ENCODE measurements around the gene HOXB13. TPM values are rescaled to one million over a fixed set of nuclear protein-coding genes. Genes with fewer than 3 reads are reported as not detected.

Gene HOXB13
- total RNA-seq, 1 donor from 2014 or later = 5.4 TPM

DNA sequence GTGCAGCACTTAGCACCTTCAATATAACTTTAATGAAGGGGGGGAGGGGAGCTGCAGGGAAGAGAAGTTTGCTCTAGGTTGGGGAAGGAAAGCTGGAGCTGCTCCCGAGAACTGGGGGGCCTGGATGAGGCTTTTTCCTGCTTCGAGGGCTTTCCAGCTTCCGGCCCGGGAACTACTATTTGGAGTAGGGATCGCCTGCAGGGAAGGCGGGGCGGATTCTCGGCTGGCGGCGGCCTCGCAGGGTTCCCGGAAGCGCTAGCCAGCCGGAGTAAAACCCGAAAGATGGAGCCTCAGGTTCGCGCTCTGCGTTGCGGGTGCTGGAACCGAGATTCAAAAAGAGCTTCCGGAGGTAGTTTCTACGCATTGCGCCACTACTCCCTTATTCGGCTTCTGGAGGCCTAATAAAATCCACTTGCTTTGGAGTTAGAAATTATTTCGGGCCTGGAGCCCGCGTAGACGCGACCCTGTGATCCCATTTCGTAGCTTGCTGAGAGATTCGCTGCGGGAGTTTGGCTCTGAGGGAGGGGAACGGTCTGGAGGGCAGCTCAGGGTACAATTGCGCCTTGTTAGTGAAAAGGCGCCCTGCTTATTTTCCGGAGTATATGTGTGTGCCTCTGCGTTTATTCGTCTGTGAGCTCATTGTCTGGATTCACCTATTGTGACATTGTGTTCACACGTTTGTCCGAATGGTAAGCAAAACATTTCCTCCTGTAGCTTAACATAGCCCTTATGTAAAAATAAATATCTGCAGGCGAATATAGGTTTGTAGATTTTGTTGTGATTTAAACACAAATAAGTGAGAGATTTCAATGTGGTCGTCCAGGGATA, 4.9 kb downstream of the HOXB13 start:
- peak overlapping the region; percentile 12 to 21 for H3K4me3 ChIP-seq
- DNase-seq (ENCODE audit: extremely low spot score in 2 of 2) = no peak
- intact Hi-C loops (cut with DNase I) = loop anchor here (2.0 kb wide), 1 partner anchor 25 kb away; no protein-coding TSS in a partner anchor
- no peaks in the 10 kb centered on the region for H3K9me3 ChIP-seq
- peak overlapping the region; percentile 10 for H3K27ac ChIP-seq
- peaks cover 24% of the 10 kb centered on the region for H3K27me3 ChIP-seq
- no peak for TF ChIP-seq POLR2AphosphoS5 (IDR thresholded peaks at IDR 0.05; ENCODE audit: insufficient read depth in 1 of 2, low read depth in 1 of 2)
- TF ChIP-seq, protein P1, sequence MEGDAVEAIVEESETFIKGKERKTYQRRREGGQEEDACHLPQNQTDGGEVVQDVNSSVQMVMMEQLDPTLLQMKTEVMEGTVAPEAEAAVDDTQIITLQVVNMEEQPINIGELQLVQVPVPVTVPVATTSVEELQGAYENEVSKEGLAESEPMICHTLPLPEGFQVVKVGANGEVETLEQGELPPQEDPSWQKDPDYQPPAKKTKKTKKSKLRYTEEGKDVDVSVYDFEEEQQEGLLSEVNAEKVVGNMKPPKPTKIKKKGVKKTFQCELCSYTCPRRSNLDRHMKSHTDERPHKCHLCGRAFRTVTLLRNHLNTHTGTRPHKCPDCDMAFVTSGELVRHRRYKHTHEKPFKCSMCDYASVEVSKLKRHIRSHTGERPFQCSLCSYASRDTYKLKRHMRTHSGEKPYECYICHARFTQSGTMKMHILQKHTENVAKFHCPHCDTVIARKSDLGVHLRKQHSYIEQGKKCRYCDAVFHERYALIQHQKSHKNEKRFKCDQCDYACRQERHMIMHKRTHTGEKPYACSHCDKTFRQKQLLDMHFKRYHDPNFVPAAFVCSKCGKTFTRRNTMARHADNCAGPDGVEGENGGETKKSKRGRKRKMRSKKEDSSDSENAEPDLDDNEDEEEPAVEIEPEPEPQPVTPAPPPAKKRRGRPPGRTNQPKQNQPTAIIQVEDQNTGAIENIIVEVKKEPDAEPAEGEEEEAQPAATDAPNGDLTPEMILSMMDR (IDR thresholded peaks at IDR 0.05) = no peak
- TF ChIP-seq POLR2A (IDR thresholded peaks at IDR 0.05) = no peak
- H3K36me3 ChIP-seq = no peaks in the 10 kb centered on the region
- peaks cover 57% of the 10 kb centered on the region for H3K4me1 ChIP-seq

- intact Hi-C loops (cut with DNase I) = loop anchor here (1.0 to 2.0 kb wide), 2 partner anchors 26 to 76 kb away; no protein-coding TSS in a partner anchor
- no peak for TF ChIP-seq POLR2A (IDR thresholded peaks at IDR 0.05)
- TF ChIP-seq, protein P1 (IDR thresholded peaks at IDR 0.05) = no peak
- TF ChIP-seq POLR2AphosphoS5 (IDR thresholded peaks at IDR 0.05; ENCODE audit: insufficient read depth in 1 of 2, low read depth in 1 of 2) = no peak
- Histone ChIP-seq H3K27ac (peak within 1 kb of the TSS; percentile 10), H3K9me3 (no peaks in the 10 kb centered on the region), H3K4me1 (peaks cover 50% of the 10 kb centered on the region), H3K4me3 (peak within 1 kb of the TSS; percentile 12 to 21), H3K27me3 (peaks cover 18% of the 10 kb centered on the region), H3K36me3 (no peaks in the 10 kb centered on the region)
- DNase-seq (ENCODE audit: extremely low spot score in 2 of 2) = no peak
Observed at GRCh38 chr17:48722915-48723422, 5.6 kb downstream of the HOXB13 start, which contains the start of gene PRAC2. PRAC2 (plus strand) TSS chr17:48723185; CDS start chr17:48724411, 1,226 bp downstream.

DNA sequence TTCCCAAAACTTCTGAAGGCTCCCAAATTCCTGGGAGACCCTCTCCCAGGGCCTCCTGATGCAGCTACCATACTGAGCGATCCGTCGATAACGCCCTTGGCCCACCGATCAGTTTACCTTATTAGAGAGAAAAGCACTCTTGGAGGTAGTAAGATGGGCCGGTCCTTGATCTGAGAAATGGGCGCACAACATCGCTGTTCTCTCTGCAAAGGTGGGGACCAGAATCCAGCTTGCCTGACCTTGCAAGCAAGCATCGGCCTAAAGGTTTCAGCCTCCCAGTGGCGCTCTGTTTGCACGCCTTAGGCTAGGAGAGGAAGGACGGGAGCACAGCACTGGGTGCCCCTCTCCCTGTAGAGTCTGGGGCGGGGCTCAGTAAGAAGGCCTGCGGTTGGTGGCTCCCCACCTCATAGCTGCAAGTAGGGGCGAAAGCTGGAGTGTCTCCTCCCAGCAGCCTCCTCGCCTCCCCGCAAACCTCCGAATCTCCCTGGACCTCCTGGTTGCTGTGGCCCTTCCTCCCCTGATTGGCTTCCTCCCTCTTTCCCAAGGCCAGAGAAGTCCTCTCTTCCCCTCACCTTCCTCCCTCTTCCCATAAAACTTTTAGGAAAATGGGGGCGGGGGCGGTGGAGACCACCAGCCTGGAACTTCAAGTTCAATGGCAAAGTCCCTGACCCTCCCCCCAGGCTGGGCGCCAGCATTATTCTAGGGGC, 6.2 kb downstream of the HOXB13 start, which contains the start of gene PRAC1:
TSS of gene PRAC1 (minus strand) at position 318 of the 707 bp plus-strand sequence. CDS start at position 192, 126 bp downstream.
- intact Hi-C loops (cut with DNase I) = loop anchor here (1.0 to 2.0 kb wide), 2 partner anchors 26 to 77 kb away; no protein-coding TSS in a partner anchor
- peaks cover 48% of the 10 kb centered on the region for H3K4me1 ChIP-seq
- H3K4me3 ChIP-seq = peak within 1 kb of the TSS; percentile 12 to 21
- DNase-seq (ENCODE audit: extremely low spot score in 2 of 2) = no peak
- TF ChIP-seq POLR2A (IDR thresholded peaks at IDR 0.05) = no peak
- no peak for TF ChIP-seq POLR2AphosphoS5 (IDR thresholded peaks at IDR 0.05; ENCODE audit: insufficient read depth in 1 of 2, low read depth in 1 of 2)
- TF ChIP-seq, protein P1 (IDR thresholded peaks at IDR 0.05) = no peak
- peak within 1 kb of the TSS; percentile 10 for H3K27ac ChIP-seq
- H3K9me3 ChIP-seq = no peaks in the 10 kb centered on the region
- peaks cover 17% of the 10 kb centered on the region for H3K27me3 ChIP-seq
- H3K36me3 ChIP-seq = no peaks in the 10 kb centered on the region

GRCh38 chr17:48721009-48721402, 7.5 kb downstream of the HOXB13 start:
- H3K9me3 ChIP-seq = no peaks in the 10 kb centered on the region
- TF ChIP-seq POLR2A (IDR thresholded peaks at IDR 0.05) (no peak), POLR2AphosphoS5 (IDR thresholded peaks at IDR 0.05; ENCODE audit: insufficient read depth in 1 of 2, low read depth in 1 of 2) (no peak)
- no peak for DNase-seq (ENCODE audit: extremely low spot score in 2 of 2)
- H3K4me1 ChIP-seq = peaks cover 48% of the 10 kb centered on the region
- H3K4me3 ChIP-seq = no peak overlapping the region
- intact Hi-C loops (cut with DNase I) = no loop called here
- H3K27ac ChIP-seq = no peak overlapping the region
- H3K27me3 ChIP-seq = peaks cover 17% of the 10 kb centered on the region
- no peaks in the 10 kb centered on the region for H3K36me3 ChIP-seq
